Neural cell (in vitro differentiated cells): ENCODE data around the gene ANTXR1. TPM values are rescaled to one million over a fixed set of nuclear protein-coding genes. Genes with fewer than 3 reads are reported as not detected.

Experiments used
- H2AFZ ChIP-seq: fragments of 200-600, 300-800 bp; sonication (generic), shearing (Covaris generic); 2 replicates; pipeline ENCODE4 v1.6.0; 2014; ENCODE audit warnings: low read depth, mild to moderate bottlenecking, antibody characterized with exemption, low read length, moderate library complexity
- H3F3A ChIP-seq: fragments of 200-600 bp; shearing (Covaris generic); 2 replicates; pipeline ENCODE4 v1.6.1; 2016; ENCODE audit warnings: mild to moderate bottlenecking, moderate library complexity, mixed read lengths, antibody characterized with exemption, low read length; ENCODE audit not compliant: insufficient read depth, poor library complexity, severe bottlenecking
- H3K27ac ChIP-seq: fragments of 200-600, 300-800 bp; sonication (generic), shearing (Covaris generic); 2 replicates; pipeline ENCODE4 v1.5.1; 2014; ENCODE audit warnings: mild to moderate bottlenecking, low read length, moderate library complexity
- H3K27me3 ChIP-seq: fragments of 300-800, 200-600 bp; sonication (generic), shearing (Covaris generic); 2 replicates; pipeline ENCODE4 v1.6.0; 2014; ENCODE audit warnings: mild to moderate bottlenecking, low read depth, low read length, moderate library complexity; ENCODE audit not compliant: insufficient read depth
- H3K36me3 ChIP-seq: fragments of 300-800, 200-600 bp; sonication (generic), shearing (Covaris generic); 2 replicates; pipeline ENCODE4 v1.5.1; 2014; ENCODE audit warnings: mild to moderate bottlenecking, antibody characterized with exemption, low read length, moderate library complexity; ENCODE audit not compliant: insufficient read depth
- H3K4me2 ChIP-seq: fragments of 300-800, 200-600 bp; sonication (generic), shearing (Covaris generic); 2 replicates; pipeline ENCODE4 v1.6.0; 2014; ENCODE audit warnings: mild to moderate bottlenecking, low read length
- H3K4me3 ChIP-seq: fragments of 300-800, 200-600 bp; sonication (generic), shearing (Covaris generic); 2 replicates; pipeline ENCODE4 v1.5.1; 2014; ENCODE audit warnings: mild to moderate bottlenecking, low read length, moderate library complexity
- H3K79me2 ChIP-seq: fragments of 200-600 bp; shearing (Covaris generic); replicated peaks from 2 replicates; pipeline ENCODE4 v1.6.0; 2014; ENCODE audit warnings: mild to moderate bottlenecking, low read length, moderate library complexity; ENCODE audit not compliant: insufficient read depth
- H3K9ac ChIP-seq: fragments of 300-800, 200-600 bp; sonication (generic), shearing (Covaris generic); 2 replicates; pipeline ENCODE4 v1.6.1; 2016; ENCODE audit warnings: mild to moderate bottlenecking, low read length, mixed read lengths
- H3K9me2 ChIP-seq: fragments of 200-600 bp; shearing (Covaris generic); 2 replicates; pipeline ENCODE4 v1.6.1; 2016; ENCODE audit warnings: mild to moderate bottlenecking, low read length, mixed read lengths; ENCODE audit not compliant: insufficient read depth
- H3K9me3 ChIP-seq: fragments of 200-600, 300-800 bp; sonication (generic), shearing (Covaris generic); 2 replicates; pipeline ENCODE4 v1.6.1; 2016; ENCODE audit warnings: mild to moderate bottlenecking, mixed run types, low read length, moderate library complexity, mixed read lengths
- H4K20me1 ChIP-seq: fragments of 200-600 bp; shearing (Covaris generic); 2 replicates; pipeline ENCODE4 v1.6.1; 2016; ENCODE audit warnings: mild to moderate bottlenecking, mixed run types; ENCODE audit not compliant: insufficient read depth
- CTCF ChIP-seq: fragments of 450-650 bp; IDR thresholded peaks from 2 replicates; pipeline ENCODE4 v1.5.1; 2014; ENCODE audit warnings: antibody characterized with exemption, mild to moderate bottlenecking, moderate library complexity; ENCODE audit not compliant: poor library complexity, severe bottlenecking
- EP300 ChIP-seq: fragments of 450-650 bp; conservative IDR thresholded peaks from 2 replicates; pipeline ENCODE4 v1.6.1; 2014; ENCODE audit warnings: antibody characterized with exemption, mild to moderate bottlenecking, moderate library complexity; ENCODE audit not compliant: poor library complexity, severe bottlenecking
- EZH2 ChIP-seq: fragments of 200-600, 300-800 bp; shearing (Covaris generic), sonication (generic); IDR thresholded peaks from 2 replicates; pipeline ENCODE4 v1.6.1; 2014; ENCODE audit warnings: antibody characterized with exemption, low read length, borderline replicate concordance, mild to moderate bottlenecking; ENCODE audit not compliant: insufficient read depth, poor library complexity, severe bottlenecking
- MXI1 ChIP-seq: fragments of 450-650 bp; conservative IDR thresholded peaks from 2 replicates; pipeline ENCODE4 v1.6.1; 2014; ENCODE audit warnings: antibody characterized with exemption, mild to moderate bottlenecking; ENCODE audit not compliant: poor library complexity, severe bottlenecking
- RAD21 ChIP-seq: fragments of 450-650 bp; conservative IDR thresholded peaks from 2 replicates; pipeline ENCODE4 v1.6.1; 2014; ENCODE audit warnings: antibody characterized with exemption, mild to moderate bottlenecking, moderate library complexity
- REST ChIP-seq: IDR thresholded peaks from 2 replicates; pipeline ENCODE4 v1.6.1; 2012; ENCODE audit warnings: borderline replicate concordance
- SMC3 ChIP-seq: fragments of 450-650 bp; conservative IDR thresholded peaks from 2 replicates; pipeline ENCODE4 v1.6.1; 2014; ENCODE audit warnings: antibody characterized with exemption, mild to moderate bottlenecking, moderate library complexity; ENCODE audit not compliant: poor library complexity
- polyA plus RNA-seq: library from polyadenylated mRNA; depleted of rRNA; stranded (reverse); fragments of >200 nt; gene quantifications from 2 replicates; pipeline ENCODE4 v1.2.3, GENCODE V29; 2014

ANTXR1 gene
- polyA plus RNA-seq, 1 donor from 2014 or later: 4.9 TPM

- Histone ChIP-seq H3K79me2 (no peaks in the 10 kb centered on the region), H3K36me3 (no peaks in the 10 kb centered on the region), H3K4me3 (no peak overlapping the region), H4K20me1 (no peaks in the 10 kb centered on the region), H2AFZ (no peak overlapping the region), H3K9me2 (no peaks in the 10 kb centered on the region), H3K27me3 (no peaks in the 10 kb centered on the region), H3F3A (no peaks in the 10 kb centered on the region), H3K4me2 (no peak overlapping the region), H3K9me3 (no peaks in the 10 kb centered on the region), H3K27ac (no peak overlapping the region), H3K9ac (no peak overlapping the region)
- TF ChIP-seq RAD21 (no peak), SMC3 (no peak), EP300 (no peak), REST (no peak), EZH2 (no peak), MXI1 (no peak)
These were observed 198.1 kb downstream of the ANTXR1 start for GRCh38 chr2:69211048-69211447.

GRCh38 chr2:69211686-69212085 lies 198.7 kb downstream of the ANTXR1 start:
- no peaks in the 10 kb centered on the region for H3K36me3 ChIP-seq
- no peak overlapping the region for H3K4me3 ChIP-seq
- no peaks in the 10 kb centered on the region for H3K9me3 ChIP-seq
- H3K4me2 ChIP-seq: no peak overlapping the region
- TF ChIP-seq EP300 (no peak), MXI1 (no peak), REST (no peak), CTCF (no peak)
- H3F3A ChIP-seq: no peaks in the 10 kb centered on the region
- H3K9ac ChIP-seq: no peak overlapping the region
- H3K79me2 ChIP-seq: no peaks in the 10 kb centered on the region
- H2AFZ ChIP-seq: no peak overlapping the region
- H4K20me1 ChIP-seq: no peaks in the 10 kb centered on the region
- H3K9me2 ChIP-seq: no peaks in the 10 kb centered on the region
- H3K27ac ChIP-seq: no peak overlapping the region
- H3K27me3 ChIP-seq: no peaks in the 10 kb centered on the region
